AG04449 (cell line): ENCODE results near the gene JAM2.
"Not testable (repeated sequence)": the region's sequence is repeated elsewhere in the genome, so short reads cannot be mapped to it uniquely, and the experiment has no call there.

Experiments used
- CTCF ChIA-PET: fragments of 350-600 bp; formaldehyde crosslinking; extraction: SDS; loops from one replicate; lab custom pipeline; 2021; ENCODE audit warnings: antibody characterized with exemption; lab: Yijun Ruan, JAX
- POLR2A ChIA-PET: fragments of 400-600, 350-600 bp; formaldehyde crosslinking; extraction: SDS; loops from one replicate; lab custom pipeline; 2020; ENCODE audit warnings: antibody characterized with exemption, inconsistent platforms; lab: Yijun Ruan, JAX
- DNase-seq: peaks from one replicate; pipeline ENCODE4 v3.0.0-alpha.2; 2010; ENCODE audit warnings: low read depth, low spot score
- H3K4me3 ChIP-seq: 2 replicates; pipeline ENCODE4 v1.5.1; 2011; ENCODE audit warnings: low read depth, mild to moderate bottlenecking, control low read depth, low read length
- TF ChIP-seq, protein P1 (sequence below): IDR thresholded peaks from one replicate; pipeline ENCODE4 v1.5.1; 2011; ENCODE audit warnings: mild to moderate bottlenecking, moderate library complexity, low read length, control low read depth, inconsistent platforms; ENCODE audit not compliant: insufficient read depth; ENCODE audit errors: missing control alignments

JAM2 gene

DNA sequence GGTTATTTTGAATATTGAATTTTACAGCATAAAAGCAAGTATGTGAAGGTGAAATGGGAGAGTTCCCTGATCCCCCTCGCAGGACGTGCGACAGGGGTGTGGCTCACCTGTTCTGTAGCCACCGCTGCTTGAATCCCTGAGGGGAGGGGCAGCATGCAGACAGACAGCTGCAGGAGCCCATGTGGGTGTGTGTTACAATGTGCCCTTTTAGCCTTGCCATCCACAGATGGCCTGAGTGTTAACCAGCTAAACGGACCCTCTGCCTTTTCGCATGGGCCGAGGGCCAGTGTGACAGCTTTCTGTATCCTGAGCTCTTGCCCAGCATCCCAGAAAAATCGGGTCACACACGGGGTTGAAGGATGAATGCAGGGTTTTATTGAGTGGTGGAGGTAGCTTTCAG, 43.3 kb downstream of the JAM2 start:
- DNase-seq, result no peak
- POLR2A ChIA-PET, result no interaction called here
- CTCF ChIA-PET, result no interaction called here
- TF ChIP-seq, protein P1, sequence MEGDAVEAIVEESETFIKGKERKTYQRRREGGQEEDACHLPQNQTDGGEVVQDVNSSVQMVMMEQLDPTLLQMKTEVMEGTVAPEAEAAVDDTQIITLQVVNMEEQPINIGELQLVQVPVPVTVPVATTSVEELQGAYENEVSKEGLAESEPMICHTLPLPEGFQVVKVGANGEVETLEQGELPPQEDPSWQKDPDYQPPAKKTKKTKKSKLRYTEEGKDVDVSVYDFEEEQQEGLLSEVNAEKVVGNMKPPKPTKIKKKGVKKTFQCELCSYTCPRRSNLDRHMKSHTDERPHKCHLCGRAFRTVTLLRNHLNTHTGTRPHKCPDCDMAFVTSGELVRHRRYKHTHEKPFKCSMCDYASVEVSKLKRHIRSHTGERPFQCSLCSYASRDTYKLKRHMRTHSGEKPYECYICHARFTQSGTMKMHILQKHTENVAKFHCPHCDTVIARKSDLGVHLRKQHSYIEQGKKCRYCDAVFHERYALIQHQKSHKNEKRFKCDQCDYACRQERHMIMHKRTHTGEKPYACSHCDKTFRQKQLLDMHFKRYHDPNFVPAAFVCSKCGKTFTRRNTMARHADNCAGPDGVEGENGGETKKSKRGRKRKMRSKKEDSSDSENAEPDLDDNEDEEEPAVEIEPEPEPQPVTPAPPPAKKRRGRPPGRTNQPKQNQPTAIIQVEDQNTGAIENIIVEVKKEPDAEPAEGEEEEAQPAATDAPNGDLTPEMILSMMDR, result no peak
- H3K4me3 ChIP-seq, result no peak overlapping the region

DNA sequence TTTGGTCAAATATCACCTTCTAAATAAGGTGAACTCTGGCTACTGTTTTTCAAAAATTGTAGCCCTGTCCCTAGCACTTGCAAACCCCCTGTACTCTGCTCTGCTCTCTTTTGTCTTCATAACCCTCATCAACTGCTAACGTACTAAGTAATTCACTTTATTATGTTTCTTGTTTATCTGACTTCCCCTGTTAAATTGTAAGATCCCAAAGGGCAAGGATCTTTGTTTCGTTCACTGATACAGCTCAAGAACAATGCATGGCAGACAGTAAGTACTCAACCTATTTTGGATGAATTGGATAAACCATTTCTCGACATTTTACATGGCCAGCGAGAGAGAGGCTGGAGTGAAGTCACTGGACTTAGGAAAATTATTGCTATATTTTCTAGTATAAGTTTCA, 48.7 kb downstream of the JAM2 start:
- TF ChIP-seq, protein P1, result no peak
- DNase-seq, result no peak
- POLR2A ChIA-PET, result no interaction called here
- CTCF ChIA-PET, result interaction anchor here (1.4 kb wide), 1 partner anchor 20 kb away, joined by 5 read pairs; no protein-coding TSS in a partner anchor
- H3K4me3 ChIP-seq, result no peak overlapping the region

DNA sequence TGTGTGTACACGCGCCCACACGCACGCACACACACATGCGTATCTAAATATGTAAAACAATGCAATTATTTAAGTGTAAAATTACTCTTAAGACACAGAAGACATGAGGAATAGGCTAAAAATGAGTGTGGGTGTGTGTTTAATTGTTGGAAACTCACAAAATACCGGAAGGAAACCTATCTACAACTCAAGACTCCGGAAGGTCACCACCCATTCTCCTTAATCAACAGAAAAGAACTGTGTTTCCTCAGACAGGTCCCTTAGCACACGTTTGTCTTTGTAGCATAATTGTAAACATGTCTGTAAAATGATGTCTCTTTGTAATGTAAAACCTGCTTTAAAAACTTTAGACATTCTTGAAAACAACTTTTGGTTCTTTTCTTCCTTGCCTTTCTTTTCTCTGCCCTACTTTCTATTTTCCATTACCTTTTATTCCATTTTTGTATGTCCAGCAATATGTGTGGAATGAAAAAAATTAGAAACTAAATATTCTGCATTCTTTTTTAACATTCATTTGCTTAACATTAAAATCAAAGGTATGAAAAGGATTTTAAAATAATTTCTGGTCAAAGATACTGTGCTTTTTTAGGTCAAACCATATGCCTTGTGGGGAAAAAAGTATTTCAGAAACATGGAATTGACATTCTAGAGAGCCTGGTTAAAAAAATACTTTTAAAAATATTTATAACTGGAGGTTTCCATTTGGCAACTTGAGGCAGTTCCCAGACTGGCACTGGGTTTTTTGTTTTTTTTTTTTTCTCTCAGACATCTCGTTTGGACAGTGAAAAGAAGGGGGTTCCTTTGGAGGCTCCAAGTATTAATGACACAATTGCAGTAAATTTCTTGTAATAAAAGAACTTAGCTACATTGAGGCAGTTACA, 49.5 kb downstream of the JAM2 start:
- ChIA-PET CTCF (interaction anchor here (1.1 kb wide), 1 partner anchor 80 kb away, joined by 4 read pairs; no protein-coding TSS in a partner anchor), POLR2A (no interaction called here)
- no peak for DNase-seq
- no peak overlapping the region for H3K4me3 ChIP-seq
- TF ChIP-seq, protein P1, result no peak

GRCh38 chr21:25689226-25689625, 50.2 kb downstream of the JAM2 start:
- POLR2A ChIA-PET, result no interaction called here
- CTCF ChIA-PET, result interaction anchor here (1.1 kb wide), 1 partner anchor 81 kb away, joined by 4 read pairs; no protein-coding TSS in a partner anchor
- no peak for DNase-seq
- TF ChIP-seq, protein P1, result no peak
- no peak overlapping the region for H3K4me3 ChIP-seq

GRCh38 chr21:25691976-25692375, 52.9 kb downstream of the JAM2 start:
- no peak for DNase-seq
- H3K4me3 ChIP-seq, result no peak overlapping the region
- TF ChIP-seq, protein P1, result no peak
- CTCF ChIA-PET, result interaction anchor here (0.7 kb wide), 1 partner anchor 201 kb away, joined by 5 read pairs; no protein-coding TSS in a partner anchor
- POLR2A ChIA-PET, result no interaction called here

DNA sequence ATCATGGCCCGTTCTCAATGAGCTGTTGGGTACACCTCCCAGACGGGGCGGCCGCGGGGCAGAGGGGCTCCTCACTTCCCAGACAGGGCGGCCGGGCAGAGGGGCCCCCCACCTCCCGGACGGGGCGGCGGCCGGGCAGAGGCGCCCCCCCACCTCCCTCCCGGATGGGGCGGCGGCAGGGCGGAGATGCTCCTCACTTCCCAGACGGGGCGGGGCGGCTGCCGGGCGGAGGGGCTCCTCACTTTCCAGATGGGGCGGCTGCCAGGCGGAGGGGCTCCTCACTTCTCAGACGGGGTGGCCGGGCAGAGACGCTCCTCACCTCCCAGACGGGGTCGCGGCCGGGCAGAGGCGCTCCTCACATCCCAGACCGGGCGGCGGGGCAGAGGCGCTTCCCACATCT, 56.4 kb downstream of the JAM2 start:
- CTCF ChIA-PET, DNase-seq, POLR2A ChIA-PET, H3K4me3 ChIP-seq: not testable (repeated sequence)
